Measurements from ENCODE around the gene ZBTB18.
A peak's percentile ranks its signal among the peaks of the same experiment; 100 is the strongest.

Gene ZBTB18

GRCh38 chr1:244092293-244092963 is 41.3 kb downstream of the ZBTB18 start:
- DNase-seq = no peak

GRCh38 chr1:244092964-244093638 is 42.0 kb downstream of the ZBTB18 start:
- DNase-seq = no peak

GRCh38 chr1:244094880-244095528 is 43.9 kb downstream of the ZBTB18 start:
- DNase-seq = no peak

- no peak for DNase-seq
These were observed 44.4 kb downstream of the ZBTB18 start for GRCh38 chr1:244095529-244095911.

- no peak for DNase-seq
These were observed 45.1 kb downstream of the ZBTB18 start for GRCh38 chr1:244096066-244096610.

- no peak for DNase-seq
These were observed 45.6 kb downstream of the ZBTB18 start for GRCh38 chr1:244096691-244097090.

GRCh38 chr1:244097523-244098405 is 46.7 kb downstream of the ZBTB18 start:
- no peak for DNase-seq

- DNase-seq = no peak
These were observed 48.3 kb downstream of the ZBTB18 start for GRCh38 chr1:244099258-244099930.

GRCh38 chr1:244100276-244100675 is 49.2 kb downstream of the ZBTB18 start:
- DNase-seq = no peak

- peak; percentile 63 to 64 for DNase-seq
These were observed 49.8 kb downstream of the ZBTB18 start for GRCh38 chr1:244100704-244101453.

- DNase-seq = peak; percentile 85 to 87
These were observed 51.0 kb downstream of the ZBTB18 start for GRCh38 chr1:244102046-244102445.

- peak; percentile 79 to 86 for DNase-seq
These were observed 51.4 kb downstream of the ZBTB18 start for GRCh38 chr1:244102468-244102867.

GRCh38 chr1:244104309-244105060 is 53.4 kb downstream of the ZBTB18 start:
- peak; percentile 68 to 69 for DNase-seq

- no peak for DNase-seq
These were observed 55.1 kb downstream of the ZBTB18 start for GRCh38 chr1:244106176-244106575.
